Stimulated activated CD4-positive, alpha-beta T cell treated with anti-CD3 and anti-CD28 coated beads, Interleukin-4, amount 100 ng/mL, for 24 hours (primary cell): ENCODE data around the gene PPP1R11.
A peak's percentile ranks its signal among the peaks of the same experiment; 100 is the strongest.
"Not testable (repeated sequence)": the region's sequence is repeated elsewhere in the genome, so short reads cannot be mapped to it uniquely, and the experiment has no call there.

Source experiments
- DNase-seq: peaks from one replicate; pipeline ENCODE4 v3.0.0-alpha.2; 2020

PPP1R11 gene

GRCh38 chr6:30100154-30100553 is 33.2 kb downstream of the PPP1R11 start:
- DNase-seq = no peak

DNA sequence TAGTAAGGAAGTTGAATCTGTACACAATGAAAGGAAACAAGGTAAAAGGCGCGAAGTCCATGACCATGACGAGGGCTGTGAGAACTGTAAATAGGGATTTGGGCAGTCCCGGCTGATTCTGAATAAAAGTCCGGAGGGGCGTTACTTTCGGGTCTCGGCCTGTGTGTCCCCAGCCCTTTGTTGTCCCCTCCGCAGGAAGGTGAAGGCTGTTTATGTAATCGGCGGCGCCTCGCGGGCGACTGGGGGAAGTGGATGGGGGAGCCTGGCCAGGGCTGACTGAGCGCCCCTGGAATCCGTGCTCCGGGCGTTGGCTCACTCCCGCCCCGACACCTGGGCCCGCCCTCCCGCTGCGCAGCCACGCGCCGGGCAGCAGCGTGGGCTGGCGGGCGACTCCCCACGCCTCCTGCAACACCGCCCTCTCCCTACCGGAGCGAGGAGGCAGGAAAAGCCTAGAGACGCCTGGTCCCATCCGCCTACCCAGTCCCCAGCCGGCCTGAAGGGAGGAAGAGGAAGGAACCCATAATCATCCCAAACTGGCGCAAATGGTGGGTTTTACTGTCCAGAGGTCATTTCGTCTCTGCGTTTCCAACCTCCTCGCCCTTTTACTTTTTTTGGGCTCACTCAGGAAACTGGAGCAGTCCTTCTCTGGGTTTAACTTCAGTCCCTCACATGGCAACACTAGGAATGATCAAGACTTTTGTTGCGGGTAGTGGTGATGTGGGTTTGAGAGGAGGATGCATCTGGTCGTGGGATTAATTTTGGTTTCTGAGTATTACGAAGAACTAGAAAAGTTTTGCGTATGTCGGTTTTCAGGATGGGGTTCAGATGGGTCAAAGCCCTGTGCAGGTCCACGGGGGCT is 33.8 kb downstream of the PPP1R11 start:
- peak; percentile 11 for DNase-seq

DNA sequence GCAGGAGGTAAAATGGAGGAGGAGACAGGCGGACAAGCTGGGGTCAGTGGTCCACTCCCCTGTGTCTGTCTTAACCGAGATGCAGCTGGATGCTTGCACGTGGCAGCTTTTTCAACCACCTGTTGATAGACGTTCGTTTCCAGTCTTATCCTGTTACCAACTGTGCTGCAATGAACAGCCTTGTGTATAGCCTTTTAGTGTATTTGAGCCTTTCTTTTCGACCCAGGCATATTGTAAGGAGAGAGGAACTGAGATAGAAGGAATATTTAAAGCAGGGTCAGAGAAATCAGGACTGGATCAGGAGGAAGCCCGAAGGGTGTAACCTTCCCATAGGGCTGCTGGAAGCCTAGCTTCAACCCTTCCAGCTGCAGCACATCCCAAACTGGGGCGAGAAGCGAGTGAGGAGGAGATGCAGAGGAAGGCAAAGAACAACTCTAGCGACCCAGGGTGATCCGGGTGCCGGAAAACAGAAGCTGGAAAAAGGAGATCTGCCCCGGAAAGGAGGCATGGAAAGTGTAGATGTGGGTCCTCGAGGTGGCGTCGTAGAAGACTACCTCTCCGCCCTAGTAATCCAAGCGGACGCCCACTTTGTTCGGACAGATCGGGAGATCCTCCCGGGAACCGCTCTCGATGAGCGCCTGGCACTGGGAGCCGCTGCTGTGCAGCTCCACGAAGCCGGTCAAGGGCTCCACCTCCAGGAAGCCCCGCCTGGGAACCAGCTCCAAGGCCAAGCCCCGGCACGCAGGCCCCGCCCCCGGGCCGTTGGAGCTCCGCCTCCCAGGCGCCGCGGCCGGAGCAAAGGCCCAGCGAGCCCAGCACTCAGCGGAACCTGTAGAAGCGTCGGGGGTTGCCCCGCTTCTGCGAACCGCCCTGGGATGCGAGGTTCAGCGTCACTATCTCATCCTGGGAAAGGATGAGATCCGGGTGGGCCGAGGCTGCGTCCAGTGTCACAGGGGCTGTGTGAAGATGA is 34.7 kb downstream of the PPP1R11 start:
- DNase-seq = peak; percentile 75

GRCh38 chr6:30102414-30102969 is 35.5 kb downstream of the PPP1R11 start:
- DNase-seq = peak; percentile 4

- peak; percentile 87 for DNase-seq
Measured at GRCh38 chr6:30102970-30103871, 36.2 kb downstream of the PPP1R11 start.

DNA sequence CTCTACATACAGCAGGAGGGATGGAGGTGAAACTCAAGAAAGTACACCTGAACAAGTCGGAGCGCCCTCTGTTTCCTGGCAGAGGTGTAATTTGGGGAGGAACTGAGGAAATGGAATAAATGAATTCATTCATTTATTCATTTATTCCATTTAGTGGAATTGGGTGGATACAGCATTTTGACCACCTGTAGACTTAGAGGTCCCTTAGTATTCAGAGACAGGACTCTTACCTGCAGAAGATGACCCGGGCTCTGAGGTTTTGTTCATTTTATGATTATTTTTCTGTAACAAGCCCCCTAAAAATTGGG is 36.8 kb downstream of the PPP1R11 start:
- DNase-seq = no peak

DNA sequence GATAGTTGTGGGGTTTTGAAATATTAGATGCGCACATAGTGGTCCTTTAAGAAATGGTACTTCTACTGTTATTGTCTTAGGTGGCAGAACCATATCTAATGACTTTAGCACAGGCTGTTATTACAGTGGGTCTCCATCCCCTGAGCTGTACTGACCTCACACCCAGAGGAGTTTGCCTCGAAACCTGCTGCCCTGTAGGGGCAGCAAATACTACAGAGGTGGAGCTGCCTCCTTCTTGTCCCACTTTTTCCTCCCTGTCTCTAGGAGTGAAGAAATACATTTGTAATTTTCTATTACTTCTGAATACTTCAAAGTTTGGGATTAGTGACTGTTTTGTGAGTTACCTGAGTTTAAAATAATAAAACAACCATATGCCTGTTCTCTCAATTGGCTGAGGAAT is 37.7 kb downstream of the PPP1R11 start:
- DNase-seq = no peak

DNA sequence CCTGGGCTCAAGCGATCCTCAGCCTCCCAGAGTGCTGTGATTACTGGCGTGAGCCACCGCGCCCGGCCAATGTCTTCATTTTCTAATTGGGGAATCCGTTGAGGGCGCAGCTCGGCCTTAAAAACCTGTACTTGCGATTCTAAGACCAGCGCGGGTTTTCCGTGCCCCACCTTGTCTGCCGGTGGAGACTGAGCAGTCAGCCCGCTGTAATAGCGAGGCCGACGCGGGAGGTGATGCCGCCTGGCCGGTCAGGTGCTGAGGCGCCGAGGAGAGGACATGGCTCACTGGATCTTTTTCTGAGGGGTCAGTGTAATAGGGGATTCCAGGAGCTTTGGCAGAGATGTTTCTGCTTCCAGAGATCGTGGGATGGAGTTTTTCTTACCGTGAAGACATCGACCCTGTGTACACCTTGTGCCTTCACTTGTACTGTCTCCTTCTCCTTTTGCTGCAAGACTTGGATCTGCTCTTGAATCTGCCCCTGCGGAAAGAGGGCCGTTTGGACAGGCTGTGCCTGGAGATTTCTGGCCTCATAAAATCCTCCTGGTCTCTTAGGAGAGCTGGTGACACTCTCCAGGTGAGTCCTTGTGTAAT is 44.4 kb downstream of the PPP1R11 start:
- no peak for DNase-seq

DNA sequence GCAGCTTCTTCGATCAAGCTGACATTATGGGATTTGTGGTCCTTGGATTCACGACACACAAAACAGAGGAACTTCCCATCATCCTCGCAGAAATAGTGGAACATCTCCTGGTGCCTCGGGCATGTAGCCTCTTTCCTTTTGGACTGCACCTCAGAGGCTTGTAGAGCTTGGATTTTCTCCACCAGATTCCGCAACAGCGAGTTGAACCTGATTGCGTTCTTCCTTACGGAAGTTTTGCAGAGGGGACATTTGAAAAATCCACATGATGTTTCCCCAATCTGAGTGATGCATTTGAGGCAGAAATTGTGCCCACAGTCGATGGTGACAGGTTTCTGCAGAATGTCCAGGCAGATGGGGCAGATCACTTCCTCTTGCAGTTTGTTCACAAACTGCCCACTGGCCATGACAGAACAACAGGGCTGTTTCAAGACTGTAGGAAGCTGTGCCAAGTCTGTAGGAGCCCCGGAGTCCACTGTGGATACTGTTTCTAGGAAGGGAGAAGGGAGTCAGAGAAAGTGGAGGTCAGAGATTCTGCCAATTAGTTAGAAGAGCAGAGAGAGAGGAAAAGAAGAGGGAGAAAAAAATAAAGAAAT is 45.5 kb downstream of the PPP1R11 start:
- no peak for DNase-seq

DNA sequence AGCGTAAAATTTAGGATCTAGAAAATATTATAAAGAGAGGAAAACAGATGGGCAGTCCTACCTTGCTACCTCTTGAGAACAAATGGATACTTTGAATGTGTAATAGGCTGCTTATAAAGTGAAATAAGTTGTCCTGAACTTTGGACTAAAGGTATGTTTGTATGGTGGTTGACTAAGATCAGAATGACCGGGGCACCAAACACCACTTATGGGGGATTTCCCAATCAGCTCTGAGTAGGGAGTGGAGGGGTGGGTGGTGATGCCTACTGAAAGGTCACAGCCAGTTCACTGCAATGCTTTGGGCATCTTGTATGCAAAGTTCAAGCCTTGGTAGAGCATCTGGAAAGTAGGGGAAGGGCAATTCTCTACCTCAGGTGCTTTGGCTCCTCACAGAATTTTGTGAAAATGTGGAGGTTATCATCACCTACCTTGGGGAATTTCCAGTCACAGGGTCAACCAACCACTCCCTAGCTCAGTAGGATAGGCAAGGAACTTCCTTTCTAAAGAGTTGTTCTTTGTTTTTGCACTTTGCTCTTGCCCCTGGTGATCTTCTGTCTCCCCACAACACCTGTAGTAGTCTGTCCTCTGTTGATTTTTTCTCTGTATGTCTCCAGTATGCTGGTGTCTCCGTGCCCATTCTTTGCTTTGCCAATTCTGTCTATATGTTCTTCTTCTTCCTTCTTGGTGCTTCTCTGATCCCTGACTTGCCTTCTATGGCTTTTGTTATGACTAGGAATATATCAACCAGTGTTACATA is 46.2 kb downstream of the PPP1R11 start, which contains the start of gene TRIM31:
TSS of gene TRIM31 (minus strand) at position 88 of the 757 bp plus-strand sequence. CDS start 285 bp downstream, outside the sequence.
- DNase-seq = no peak

DNA sequence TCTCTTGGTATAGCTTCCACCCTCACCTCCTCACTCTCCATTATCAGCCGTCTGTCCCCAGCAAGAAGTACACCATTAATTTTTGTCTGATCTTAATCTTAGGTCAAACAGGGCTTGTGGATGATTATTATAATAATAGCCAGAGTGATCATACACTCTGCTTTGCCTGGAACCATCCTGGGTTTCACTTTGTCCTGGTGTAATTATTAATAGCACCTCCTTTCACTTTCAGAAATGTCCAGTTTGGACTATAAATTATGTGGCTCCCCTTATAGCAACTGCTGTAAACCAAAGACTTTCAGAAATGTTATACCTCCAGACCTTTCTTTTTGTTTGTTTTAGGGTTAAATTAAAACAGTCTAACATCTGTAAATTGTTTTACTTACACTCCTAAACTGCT is 46.8 kb downstream of the PPP1R11 start:
- DNase-seq = no peak

- DNase-seq = no peak
Measured at GRCh38 chr6:30116724-30117123, 49.7 kb downstream of the PPP1R11 start.

GRCh38 chr6:30118691-30119090 is 51.7 kb downstream of the PPP1R11 start:
- not testable (repeated sequence) for DNase-seq
